Kidney epithelial cell (primary cell): Measurements from ENCODE around the gene GET3. TPM values are rescaled to one million over a fixed set of nuclear protein-coding genes. Genes with fewer than 3 reads are reported as not detected.
A peak's percentile ranks its signal among the peaks of the same experiment; 100 is the strongest.
"Not testable (repeated sequence)": the region's sequence is repeated elsewhere in the genome, so short reads cannot be mapped to it uniquely, and the experiment has no call there.

ENCODE experiments used
- DNase-seq: peaks from one replicate; pipeline ENCODE4 v3.0.0-alpha.2; 2010; ENCODE audit warnings: low read depth
- H3K27me3 ChIP-seq: 2 replicates; pipeline ENCODE4 v1.6.0; 2011; ENCODE audit warnings: low read length; ENCODE audit not compliant: control insufficient read depth, insufficient read depth
- H3K36me3 ChIP-seq: 2 replicates; pipeline ENCODE4 v1.5.1; 2011; ENCODE audit warnings: low read length; ENCODE audit not compliant: control insufficient read depth, insufficient read depth
- H3K4me3 ChIP-seq: 2 replicates; pipeline ENCODE4 v1.5.1; 2011; ENCODE audit warnings: low read depth, mild to moderate bottlenecking, control low read depth, low read length
- total RNA-seq: library from RNA; depleted of rRNA; stranded (reverse); fragments of >200 nt; gene quantifications from 2 replicates; pipeline ENCODE4 v1.2.3, GENCODE V29; 2015
- TF ChIP-seq, protein P1 (sequence below): IDR thresholded peaks from 2 replicates; pipeline ENCODE4 v1.5.1; 2011; ENCODE audit warnings: mild to moderate bottlenecking, moderate library complexity, low read length, control low read depth, inconsistent platforms; ENCODE audit not compliant: insufficient read depth, poor library complexity, severe bottlenecking

GET3 gene
- total RNA-seq, 1 donor from 2014 or later: 146 TPM

DNA sequence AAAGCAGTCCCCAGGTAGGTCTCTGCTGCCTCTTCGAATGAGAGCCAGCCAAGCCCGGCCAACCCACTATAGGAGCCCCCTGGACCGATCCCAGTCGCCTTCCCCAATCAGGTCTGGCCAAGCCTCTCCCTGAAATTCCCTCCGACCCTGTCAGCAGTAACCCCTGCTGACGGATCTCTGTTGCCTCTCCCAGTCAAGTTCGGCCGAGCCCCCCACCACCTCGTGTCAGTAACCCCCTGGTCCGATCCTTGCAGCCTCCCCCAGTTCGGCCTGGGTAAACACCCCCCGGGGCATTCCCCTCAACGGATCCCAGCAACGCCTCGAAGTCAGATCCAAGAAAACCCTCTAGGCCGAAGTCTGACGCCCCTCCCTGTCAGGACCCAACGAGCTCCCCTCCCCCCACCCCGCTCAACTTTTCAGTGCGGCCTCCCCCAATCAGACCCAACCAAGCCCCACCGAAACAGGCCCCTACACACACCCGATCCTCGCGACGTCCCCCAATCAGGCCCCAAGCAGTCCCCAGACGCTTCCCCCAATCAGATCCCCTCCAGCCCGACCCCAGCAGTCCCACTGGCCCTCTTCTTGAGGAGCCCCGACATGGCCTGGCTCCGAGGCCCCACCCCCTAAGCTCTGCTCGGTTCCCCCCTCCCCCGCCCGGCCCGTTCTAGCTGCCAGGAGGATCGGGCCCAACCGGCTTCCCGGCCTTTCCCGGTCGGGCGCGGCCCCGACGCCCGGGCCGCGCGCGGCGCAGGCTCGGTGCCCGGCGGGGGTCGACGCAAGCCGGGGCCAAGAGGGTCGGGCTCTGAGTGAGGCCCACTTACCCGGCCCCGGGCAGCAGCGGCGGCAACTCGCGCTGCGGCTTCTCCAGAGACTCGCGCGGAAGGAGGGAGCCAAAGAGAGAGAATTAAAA, 15.4 kb upstream of the GET3 start:
- TF ChIP-seq, protein P1, sequence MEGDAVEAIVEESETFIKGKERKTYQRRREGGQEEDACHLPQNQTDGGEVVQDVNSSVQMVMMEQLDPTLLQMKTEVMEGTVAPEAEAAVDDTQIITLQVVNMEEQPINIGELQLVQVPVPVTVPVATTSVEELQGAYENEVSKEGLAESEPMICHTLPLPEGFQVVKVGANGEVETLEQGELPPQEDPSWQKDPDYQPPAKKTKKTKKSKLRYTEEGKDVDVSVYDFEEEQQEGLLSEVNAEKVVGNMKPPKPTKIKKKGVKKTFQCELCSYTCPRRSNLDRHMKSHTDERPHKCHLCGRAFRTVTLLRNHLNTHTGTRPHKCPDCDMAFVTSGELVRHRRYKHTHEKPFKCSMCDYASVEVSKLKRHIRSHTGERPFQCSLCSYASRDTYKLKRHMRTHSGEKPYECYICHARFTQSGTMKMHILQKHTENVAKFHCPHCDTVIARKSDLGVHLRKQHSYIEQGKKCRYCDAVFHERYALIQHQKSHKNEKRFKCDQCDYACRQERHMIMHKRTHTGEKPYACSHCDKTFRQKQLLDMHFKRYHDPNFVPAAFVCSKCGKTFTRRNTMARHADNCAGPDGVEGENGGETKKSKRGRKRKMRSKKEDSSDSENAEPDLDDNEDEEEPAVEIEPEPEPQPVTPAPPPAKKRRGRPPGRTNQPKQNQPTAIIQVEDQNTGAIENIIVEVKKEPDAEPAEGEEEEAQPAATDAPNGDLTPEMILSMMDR: no peak
- peaks cover 4% of the 10 kb centered on the region for H3K36me3 ChIP-seq
- H3K4me3 ChIP-seq: peak overlapping the region; percentile 89
- DNase-seq: peak; percentile 19
- H3K27me3 ChIP-seq: no peaks in the 10 kb centered on the region

DNA sequence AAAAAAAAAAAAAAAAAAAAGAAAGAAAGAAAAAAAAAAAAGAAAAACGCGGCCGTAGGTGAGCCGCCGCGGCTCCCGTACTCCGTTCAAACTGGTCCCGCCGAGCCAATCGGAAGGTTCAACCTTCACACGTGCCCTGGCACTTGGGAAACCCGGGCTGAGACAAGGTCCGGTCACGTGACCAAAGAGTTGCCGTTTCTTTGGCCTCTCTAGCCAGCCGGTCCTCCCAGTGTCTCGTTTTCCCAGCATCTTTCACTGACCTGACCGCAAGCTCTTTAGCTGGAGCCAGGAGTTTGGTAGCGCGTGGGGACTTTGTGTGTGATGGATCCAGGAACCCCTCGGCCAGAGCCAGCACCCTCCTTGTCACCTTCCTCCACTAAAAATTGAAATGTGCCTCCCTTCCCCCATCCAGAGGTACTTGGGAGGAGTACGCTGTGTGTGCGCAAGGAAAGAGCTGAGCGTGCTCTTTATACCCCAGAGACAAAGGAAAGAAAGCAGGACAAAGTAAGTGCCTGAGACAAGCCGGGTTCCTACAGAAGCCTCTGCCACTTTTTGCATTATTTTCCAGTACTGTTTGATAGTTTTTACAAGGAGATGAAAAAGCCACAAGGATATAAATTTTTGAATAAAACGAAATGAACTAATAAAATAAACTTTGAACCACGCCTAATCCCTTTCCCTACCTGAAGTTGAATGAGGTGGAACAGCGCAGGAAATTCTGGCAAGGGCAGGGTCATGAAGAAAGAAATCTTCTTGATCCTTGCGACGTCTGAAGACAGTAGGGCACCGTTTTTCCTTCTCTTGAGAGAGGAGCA, 14.5 kb upstream of the GET3 start:
- Histone ChIP-seq H3K36me3 (peaks cover 4% of the 10 kb centered on the region), H3K27me3 (no peaks in the 10 kb centered on the region), H3K4me3 (peak overlapping the region; percentile 89)
- DNase-seq: peak; percentile 96
- TF ChIP-seq, protein P1: no peak

DNA sequence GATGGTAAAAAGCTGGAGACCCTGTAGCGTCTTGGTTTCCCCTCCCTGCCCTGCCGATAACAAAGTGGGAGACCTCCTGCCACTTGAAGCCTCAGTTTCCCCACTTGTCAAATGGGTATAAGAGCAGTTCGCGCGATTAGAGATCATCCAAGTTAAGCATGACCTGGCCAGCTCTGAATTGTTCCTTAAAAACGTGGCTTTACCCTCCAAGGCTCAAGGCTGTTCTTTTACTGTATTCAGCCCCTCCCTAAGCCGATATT, 14.0 kb upstream of the GET3 start:
- Histone ChIP-seq H3K27me3 (no peaks in the 10 kb centered on the region), H3K36me3 (peaks cover 4% of the 10 kb centered on the region), H3K4me3 (peak overlapping the region; percentile 40)
- no peak for DNase-seq
- TF ChIP-seq, protein P1: no peak

DNA sequence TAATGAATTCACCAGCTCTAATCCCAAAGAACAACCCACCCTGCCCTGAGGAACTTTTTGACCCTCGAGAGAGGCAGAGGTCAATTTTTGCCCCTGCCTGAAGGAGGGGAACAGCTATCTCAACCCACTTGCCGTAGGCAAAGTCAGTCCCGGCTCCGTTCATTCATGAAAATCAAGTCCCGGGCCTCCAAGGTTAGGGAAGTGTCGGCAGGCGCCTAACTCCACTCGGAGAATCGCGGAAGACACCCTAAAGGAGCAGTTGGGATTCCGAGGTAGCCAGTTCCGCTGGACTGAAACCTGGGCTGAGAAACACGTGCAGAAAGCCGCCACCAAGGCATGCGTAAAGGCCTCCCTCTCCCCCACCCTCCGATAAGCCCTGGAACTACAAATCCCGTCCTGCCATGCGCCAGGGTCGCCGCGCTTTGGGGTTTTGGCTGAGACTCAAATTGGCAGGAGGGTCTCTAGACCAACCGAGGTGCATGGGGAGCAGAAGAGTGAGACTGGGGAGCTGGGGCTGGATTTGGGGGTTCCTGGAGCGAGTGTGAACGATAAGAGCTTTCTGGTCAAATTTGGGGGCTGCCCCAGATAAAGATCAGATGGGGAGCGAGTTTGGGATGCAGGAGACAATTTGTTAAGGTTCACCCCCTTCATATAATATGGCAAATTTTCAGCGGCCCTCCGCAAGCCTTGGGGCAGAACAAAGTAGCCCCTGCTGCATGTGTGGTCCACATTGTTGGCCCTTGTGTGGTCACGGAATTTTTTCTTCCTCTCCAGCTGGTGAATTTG, 13.5 kb upstream of the GET3 start, which contains the start of gene TNPO2:
Gene TNPO2, minus strand, starts transcription at position 292 of the 786 bp plus-strand sequence. CDS start 2,955 bp downstream, outside the sequence.
- peaks cover 4% of the 10 kb centered on the region for H3K36me3 ChIP-seq
- TF ChIP-seq, protein P1: no peak
- DNase-seq: peak; percentile 21
- H3K4me3 ChIP-seq: peak within 1 kb of the TSS; percentile 40
- no peaks in the 10 kb centered on the region for H3K27me3 ChIP-seq

DNA sequence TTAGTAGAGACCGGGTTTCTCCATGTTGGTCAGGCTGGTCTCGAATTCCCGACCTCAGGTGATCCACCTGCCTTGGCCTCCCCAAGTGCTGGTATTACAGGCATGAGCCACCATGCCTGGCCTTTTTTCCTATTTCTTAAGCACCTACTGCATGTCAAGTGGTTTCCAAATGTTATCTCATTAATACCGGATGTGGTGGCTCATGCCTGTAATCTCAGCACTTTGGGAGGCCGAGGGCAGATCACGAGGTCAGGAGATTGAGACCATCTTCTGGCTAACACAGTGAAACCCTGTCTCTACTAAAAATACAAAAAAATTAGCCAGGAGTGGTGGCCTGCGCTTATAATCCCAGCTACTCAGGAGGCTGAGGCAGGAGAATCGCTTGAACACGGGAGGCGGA, 11.7 kb upstream of the GET3 start:
- not testable (repeated sequence) for H3K4me3 ChIP-seq, DNase-seq, H3K27me3 ChIP-seq, H3K36me3 ChIP-seq

DNA sequence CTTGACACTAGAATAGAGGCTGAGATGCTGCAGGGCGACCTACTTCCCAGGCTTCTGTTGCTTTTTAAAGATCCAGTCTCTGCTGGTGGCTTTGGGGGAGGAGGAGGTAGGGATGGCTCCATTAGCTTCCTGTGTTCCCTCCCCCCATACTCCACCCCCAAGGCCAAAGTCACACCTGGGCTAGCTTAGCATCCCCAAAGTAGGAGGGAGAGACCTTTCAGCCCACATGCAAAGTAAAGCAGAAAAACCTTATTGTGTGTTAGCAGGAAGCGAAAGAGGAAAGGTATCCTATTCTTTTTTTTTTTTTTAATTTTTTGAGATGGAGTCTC, 10.3 kb upstream of the GET3 start:
- no peaks in the 10 kb centered on the region for H3K27me3 ChIP-seq
- no peak for DNase-seq
- no peak overlapping the region for H3K4me3 ChIP-seq
- TF ChIP-seq, protein P1: no peak
- H3K36me3 ChIP-seq: peaks cover 5% of the 10 kb centered on the region
